Caco-2 (cell line): ENCODE results near the gene CDKN1B. TPM values are rescaled to one million over a fixed set of nuclear protein-coding genes. Genes with fewer than 3 reads are reported as not detected.

Experiments
- Bru-seq: library from RNA; stranded (reverse); fragments of 400-500 nt; gene quantifications from one replicate; lab custom pipeline; 2021; lab: Mats Ljungman, UMichigan
- BruChase-seq, 2 experiments: library from RNA; stranded (reverse); fragments of 400-500 nt; gene quantifications; one replicate each; lab custom pipeline; 2021; lab: Mats Ljungman, UMichigan
- BruUV-seq: library from RNA; stranded (reverse); fragments of 400-500 nt; replicated peaks from 2 replicates; lab custom pipeline; 2021; lab: Mats Ljungman, UMichigan
- CTCF ChIA-PET: fragments of 300-600 bp; sonication (Branson Sonifier 250); formaldehyde crosslinking; loops from one replicate; lab custom pipeline; 2022; ENCODE audit warnings: antibody characterized with exemption; lab: Charles Lee
- POLR2A ChIA-PET: fragments of 300-600 bp; sonication (Branson Sonifier 250); formaldehyde crosslinking; loops from one replicate; lab custom pipeline; 2022; ENCODE audit warnings: antibody characterized with exemption; lab: Charles Lee
- DNase-seq, 2 experiments: peaks; one replicate each; pipeline versions ENCODE4 v3.0.0 to v3.0.0-alpha.2; 2020 to 2022
- H3K27me3 ChIP-seq: replicated peaks from 2 replicates; pipeline ENCODE4 v1.6.0; 2011; ENCODE audit warnings: low read length; ENCODE audit not compliant: control insufficient read depth, insufficient read depth
- H3K36me3 ChIP-seq: 2 replicates; pipeline ENCODE4 v1.5.1; 2011; ENCODE audit warnings: low read length; ENCODE audit not compliant: control insufficient read depth, insufficient read depth
- H3K4me1 ChIP-seq: fragments of 250-450 bp; sonication (Bioruptor Pico); 2 replicates; pipeline ENCODE4 v1.5.1; 2020; ENCODE audit warnings: mild to moderate bottlenecking
- H3K4me3 ChIP-seq: 2 replicates; pipeline ENCODE4 v1.5.1; 2011; ENCODE audit warnings: low read depth, mild to moderate bottlenecking, control low read depth, low read length
- H3K9me3 ChIP-seq: fragments of 250-450 bp; sonication (Bioruptor Pico); 2 replicates; pipeline ENCODE4 v1.5.1; 2020; ENCODE audit warnings: mild to moderate bottlenecking, moderate library complexity
- H3K27ac Mint-ChIP-seq: one replicate; pipeline ENCODE4 v1.8.0; 2022; ENCODE audit warnings: mixed read lengths; ENCODE audit not compliant: unreplicated experiment
- H3K27me3 Mint-ChIP-seq: one replicate; pipeline ENCODE4 v1.8.0; 2022; ENCODE audit warnings: mixed read lengths; ENCODE audit not compliant: insufficient read depth, unreplicated experiment
- H3K36me3 Mint-ChIP-seq: one replicate; pipeline ENCODE4 v1.8.0; 2022; ENCODE audit warnings: mild to moderate bottlenecking, mixed read lengths; ENCODE audit not compliant: insufficient read depth, unreplicated experiment
- H3K4me1 Mint-ChIP-seq: one replicate; pipeline ENCODE4 v1.8.0; 2022; ENCODE audit warnings: low read depth, mixed read lengths; ENCODE audit not compliant: unreplicated experiment
- H3K4me3 Mint-ChIP-seq: one replicate; pipeline ENCODE4 v1.8.0; 2022; ENCODE audit warnings: mild to moderate bottlenecking, moderate library complexity, mixed read lengths; ENCODE audit not compliant: unreplicated experiment
- H3K9me3 Mint-ChIP-seq: one replicate; pipeline ENCODE4 v1.8.0; 2022; ENCODE audit warnings: mixed read lengths; ENCODE audit not compliant: unreplicated experiment
- CTCF ChIP-seq, 2 experiments: fragments of 200-600 bp in 1 of 2; IDR thresholded peaks; 1 replicate in 1 of 2; 2 replicates in 1 of 2; pipeline versions ENCODE4 v1.5.1 to v1.8.0; 2011 to 2022; ENCODE audit warnings: antibody characterized with exemption in 1 of 2, control low read depth in 1 of 2, inconsistent platforms in 1 of 2, low read depth in 1 of 2, low read length in 1 of 2, mild to moderate bottlenecking in 1 of 2, moderate library complexity in 1 of 2; ENCODE audit not compliant: insufficient read depth in 1 of 2, severe bottlenecking in 1 of 2, unreplicated experiment in 1 of 2
- intact Hi-C: fragments of 100-400 bp; cut with micrococcal nuclease; formaldehyde crosslinking; loops from one replicate; pipeline ENCODE4 v1.10.0; 2022; ENCODE audit not compliant: unreplicated experiment
- long read RNA-seq: library from polyadenylated mRNA; stranded (forward); transcript quantifications from one replicate; pipeline ENCODE4 v2.0.0, GENCODE V29; 2022
- total RNA-seq: library from RNA; stranded (reverse); gene quantifications from 2 replicates; pipeline ENCODE4 v1.2.3, GENCODE V29; 2022

CDKN1B gene
- 107 and 115 TPM in 2 replicates for total RNA-seq
- Bru-seq, nascent RNA: percentile 100 among the genes with signal in this experiment
- percentile 100 among the genes with signal in this experiment for BruChase-seq, experiment 1, labeled RNA remaining after a 2-hour chase
- BruChase-seq, experiment 2, labeled RNA remaining after a 6-hour chase: percentile 95 among the genes with signal in this experiment
- long read RNA-seq, transcript CDKN1B-201 (3 exons, 2,657 nt): major isoform, 24 of 49 reads
- long read RNA-seq, partial matches to known transcripts: 2 of 49 reads
- long read RNA-seq, other reads (novel, unspliced or antisense): 23 of 49 reads

GRCh38 chr12:12716793-12717585, at the start of gene CDKN1B:
Gene CDKN1B, plus strand, starts transcription at chr12:12717368. Its CDS starts 472 bp downstream, at chr12:12717840.
- Histone ChIP-seq H3K4me3 (peak within 1 kb of the TSS; percentile 77), H3K9me3 (no peaks in the 10 kb centered on the region), H3K4me1 (peaks cover 41% of the 10 kb centered on the region), H3K36me3 (peaks cover 2% of the 10 kb centered on the region), H3K27me3 (no peaks in the 10 kb centered on the region)
- intact Hi-C loops: loop anchor here (1.0 to 10.0 kb wide), 7 partner anchors 8 to 452 kb away; partner anchors contain the start of genes BORCS5, DUSP16 and LRP6
- Mint-ChIP-seq H3K27ac (peak within 1 kb of the TSS; percentile 71), H3K36me3 (peaks cover 51% of the 10 kb centered on the region), H3K4me3 (peak within 1 kb of the TSS; percentile 76), H3K4me1 (peaks cover 47% of the 10 kb centered on the region), H3K9me3 (no peaks in the 10 kb centered on the region), H3K27me3 (no peaks in the 10 kb centered on the region)
- CTCF ChIA-PET: interaction anchor here (0.6 to 2.3 kb wide), 3 partner anchors 20 to 367 kb away, joined by 3 to 19 read pairs (median 3); no protein-coding TSS in a partner anchor
- no peak for TF ChIP-seq CTCF (IDR thresholded peaks at IDR 0.05; ENCODE audit: insufficient read depth in 1 of 2, low read depth in 1 of 2, low read length in 1 of 2, severe bottlenecking in 1 of 2, unreplicated experiment in 1 of 2)
- peak; percentile 97 for DNase-seq
- BruUV-seq: no TSS peak
- POLR2A ChIA-PET: interaction anchor here (0.6 to 2.0 kb wide), 10 partner anchors 9 to 451 kb away, joined by 3 to 15 read pairs (median 5); no protein-coding TSS in a partner anchor

- Histone ChIP-seq H3K27me3 (no peaks in the 10 kb centered on the region), H3K4me1 (peaks cover 3% of the 10 kb centered on the region; the same call in 1 of the 2 replicates), H3K4me3 (no peak overlapping the region), H3K36me3 (no peaks in the 10 kb centered on the region), H3K9me3 (no peaks in the 10 kb centered on the region)
- Mint-ChIP-seq H3K9me3 (no peaks in the 10 kb centered on the region), H3K36me3 (no peaks in the 10 kb centered on the region), H3K27me3 (no peaks in the 10 kb centered on the region), H3K27ac (no peak overlapping the region), H3K4me3 (no peak overlapping the region), H3K4me1 (peaks cover 12% of the 10 kb centered on the region)
- no peak for TF ChIP-seq CTCF (IDR thresholded peaks at IDR 0.05; ENCODE audit: insufficient read depth in 1 of 2, low read depth in 1 of 2, low read length in 1 of 2, severe bottlenecking in 1 of 2, unreplicated experiment in 1 of 2)
- BruUV-seq: no TSS peak
- DNase-seq: no peak
- intact Hi-C loops: no loop called here
- CTCF ChIA-PET: interaction anchor here (0.6 kb wide), 1 partner anchor 69 kb away, joined by 3 read pairs; no protein-coding TSS in a partner anchor
- POLR2A ChIA-PET: no interaction called here
Measured at GRCh38 chr12:12668005-12668404, 49.2 kb upstream of the CDKN1B start.

- no peaks in the 10 kb centered on the region for H3K9me3 Mint-ChIP-seq
- no TSS peak for BruUV-seq
- POLR2A ChIA-PET: no interaction called here
- CTCF ChIA-PET: no interaction called here
- intact Hi-C loops: no loop called here
- Histone ChIP-seq H3K9me3 (no peaks in the 10 kb centered on the region), H3K36me3 (no peaks in the 10 kb centered on the region), H3K27me3 (no peaks in the 10 kb centered on the region), H3K4me3 (no peak overlapping the region), H3K4me1 (peaks cover 3% of the 10 kb centered on the region; the same call in 1 of the 2 replicates)
- H3K36me3 Mint-ChIP-seq: no peaks in the 10 kb centered on the region
- H3K27ac Mint-ChIP-seq: no peak overlapping the region
- TF ChIP-seq CTCF (IDR thresholded peaks at IDR 0.05; ENCODE audit: insufficient read depth in 1 of 2, low read depth in 1 of 2, low read length in 1 of 2, severe bottlenecking in 1 of 2, unreplicated experiment in 1 of 2): no peak
- no peak for DNase-seq
- H3K27me3 Mint-ChIP-seq: no peaks in the 10 kb centered on the region
- H3K4me1 Mint-ChIP-seq: peaks cover 12% of the 10 kb centered on the region
- no peak overlapping the region for H3K4me3 Mint-ChIP-seq
Measured at GRCh38 chr12:12669020-12669419, 48.1 kb upstream of the CDKN1B start.
